GM18526 (cell line): ENCODE measurements around the gene DOCK2.

Source experiments
- POLR2A ChIP-seq: IDR thresholded peaks from 3 replicates; pipeline ENCODE4 v1.6.1; 2011; ENCODE audit not compliant: insufficient read length; ENCODE audit errors: extremely low read depth

DOCK2 gene

GRCh38 chr5:170126626-170127025 lies 489.6 kb downstream of the DOCK2 start:
- no peak for TF ChIP-seq POLR2A

DNA sequence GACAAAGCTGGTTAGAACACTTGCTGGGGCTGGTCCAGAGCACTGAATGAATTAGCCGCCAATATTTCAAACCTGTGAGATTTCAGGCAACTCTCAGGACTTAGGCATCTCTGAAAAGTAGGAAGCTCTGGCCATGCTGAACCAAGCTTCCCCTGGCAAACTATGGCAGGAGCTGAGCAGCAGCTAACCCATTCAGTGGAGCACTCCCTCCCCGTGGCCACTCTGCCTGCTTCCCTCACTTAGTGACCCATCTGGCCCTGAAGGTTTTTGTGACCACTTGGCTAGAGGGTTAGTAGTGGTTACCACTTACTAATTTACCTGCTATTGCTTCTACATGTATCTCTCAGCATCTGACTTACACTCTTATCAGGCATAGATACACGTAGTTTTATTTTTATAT lies 494.2 kb downstream of the DOCK2 start:
- TF ChIP-seq POLR2A, result no peak

GRCh38 chr5:170132269-170132975 lies 495.3 kb downstream of the DOCK2 start:
- TF ChIP-seq POLR2A, result no peak
